ENCODE measurements around the gene SLC23A1. TPM values are rescaled to one million over a fixed set of nuclear protein-coding genes. Genes with fewer than 3 reads are reported as not detected.
"Not testable (repeated sequence)": the region's sequence is repeated elsewhere in the genome, so short reads cannot be mapped to it uniquely, and the experiment has no call there.

Gene SLC23A1
- total and polyA plus RNA-seq, 4 donors, result 3.1 TPM; not detected in 3

- Histone ChIP-seq H3K27me3 (ENCODE audit: control insufficient read depth in 1 of 2, insufficient read depth in 2 of 2, low read length in 1 of 2) (no peaks in the 10 kb centered on the region), H3K4me1 (ENCODE audit: control insufficient read depth in 1 of 2, insufficient read depth in 2 of 2, low read length in 2 of 2) (no peaks in the 10 kb centered on the region), H3K36me3 (ENCODE audit: control insufficient read depth in 1 of 2, insufficient read depth in 2 of 2, low read length in 1 of 2) (peaks cover 0 to 5% of the 10 kb centered on the region in 2 donors), H3K9me3 (ENCODE audit: control insufficient read depth, low read length) (no peaks in the 10 kb centered on the region), H3K4me3 (ENCODE audit: low read length in 2 of 2) (no peak overlapping the region), H3K27ac (ENCODE audit: low read depth in 1 of 2, low read length in 2 of 2) (no peak overlapping the region)
- DNase-seq (no peak), ATAC-seq (ENCODE audit: low FRiP score) (no peak)
- intact Hi-C loops (cut with DNase I), result no loop called here
- WGBS, 2 donors, result 67 to 73% methylated on average over 7 of the region's 7 CpGs
These were observed 11.3 kb downstream of the SLC23A1 start for GRCh38 chr5:139371482-139372435.

- Histone ChIP-seq H3K27me3 (ENCODE audit: control insufficient read depth in 1 of 2, insufficient read depth in 2 of 2, low read length in 1 of 2) (no peaks in the 10 kb centered on the region), H3K4me3 (ENCODE audit: low read length in 2 of 2) (no peak overlapping the region), H3K27ac (ENCODE audit: low read depth in 1 of 2, low read length in 2 of 2) (no peak overlapping the region), H3K36me3 (ENCODE audit: control insufficient read depth in 1 of 2, insufficient read depth in 2 of 2, low read length in 1 of 2) (peaks cover 4 to 5% of the 10 kb centered on the region in 2 donors), H3K9me3 (ENCODE audit: control insufficient read depth, low read length) (no peaks in the 10 kb centered on the region), H3K4me1 (ENCODE audit: control insufficient read depth in 1 of 2, insufficient read depth in 2 of 2, low read length in 2 of 2) (no peaks in the 10 kb centered on the region)
- DNase-seq (no peak), ATAC-seq (ENCODE audit: low FRiP score) (no peak)
- intact Hi-C loops (cut with DNase I), result no loop called here
- WGBS, 2 donors, result 80 to 84% methylated on average over 1 of the region's 1 CpG
These were observed 13.9 kb downstream of the SLC23A1 start for GRCh38 chr5:139369181-139369580.

DNA sequence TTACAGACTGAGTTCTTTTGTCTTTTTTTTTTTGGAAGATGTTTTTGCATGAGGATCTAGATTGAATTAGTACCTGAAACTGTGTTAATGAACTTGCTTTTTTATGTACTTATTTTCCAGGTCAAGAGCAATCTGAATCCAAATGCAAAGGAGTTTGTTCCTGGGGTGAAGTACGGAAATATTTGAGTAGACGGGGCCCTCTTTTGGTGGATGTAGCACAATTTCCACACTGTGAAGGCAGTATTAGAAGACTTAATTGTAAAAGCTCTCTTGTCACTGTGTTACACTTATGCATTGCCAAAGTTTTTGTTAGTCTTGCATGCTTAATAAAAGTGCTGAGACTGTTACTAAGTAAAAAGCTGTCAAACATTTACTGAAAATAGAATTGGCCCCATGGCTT, 14.5 kb downstream of the SLC23A1 start:
- H3K27ac ChIP-seq (ENCODE audit: low read depth in 1 of 2, low read length in 2 of 2), result no peak overlapping the region
- H3K9me3 ChIP-seq (ENCODE audit: control insufficient read depth, low read length), result no peaks in the 10 kb centered on the region
- ATAC-seq (ENCODE audit: low FRiP score) (no peak), DNase-seq (no peak)
- peaks cover 4 to 8% of the 10 kb centered on the region in 2 donors for H3K36me3 ChIP-seq (ENCODE audit: control insufficient read depth in 1 of 2, insufficient read depth in 2 of 2, low read length in 1 of 2)
- 61 to 62% methylated on average over 2 of the region's 2 CpGs for WGBS, 2 donors
- intact Hi-C loops (cut with DNase I), result no loop called here
- H3K27me3 ChIP-seq (ENCODE audit: control insufficient read depth in 1 of 2, insufficient read depth in 2 of 2, low read length in 1 of 2), result no peaks in the 10 kb centered on the region
- no peaks in the 10 kb centered on the region for H3K4me1 ChIP-seq (ENCODE audit: control insufficient read depth in 1 of 2, insufficient read depth in 2 of 2, low read length in 2 of 2)
- no peak overlapping the region for H3K4me3 ChIP-seq (ENCODE audit: low read length in 2 of 2)

DNA sequence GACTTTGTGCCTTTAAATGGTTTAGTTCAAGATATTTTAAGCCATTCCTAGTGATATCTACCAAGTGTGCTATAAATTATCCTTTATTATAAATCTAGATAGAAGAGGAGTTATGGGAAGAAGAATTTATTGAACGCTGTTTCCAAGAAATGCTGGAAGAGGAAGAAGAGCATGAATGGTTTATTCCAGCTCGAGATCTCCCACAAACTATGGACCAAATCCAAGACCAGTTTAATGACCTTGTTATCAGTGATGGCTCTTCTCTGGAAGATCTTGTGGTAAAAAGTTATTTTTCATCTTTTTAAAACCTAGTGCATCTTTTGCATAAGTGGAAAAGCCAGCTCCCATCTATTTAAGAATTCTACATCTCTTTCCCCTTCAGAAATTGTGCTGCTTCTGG, 18.6 kb downstream of the SLC23A1 start:
- Histone ChIP-seq H3K9me3 (ENCODE audit: control insufficient read depth, low read length) (no peaks in the 10 kb centered on the region), H3K4me3 (ENCODE audit: low read length in 2 of 2) (no peak overlapping the region), H3K36me3 (ENCODE audit: control insufficient read depth in 1 of 2, insufficient read depth in 2 of 2, low read length in 1 of 2) (peaks cover 4 to 5% of the 10 kb centered on the region in 2 donors), H3K27ac (ENCODE audit: low read depth in 1 of 2, low read length in 2 of 2) (no peak overlapping the region), H3K4me1 (ENCODE audit: control insufficient read depth in 1 of 2, insufficient read depth in 2 of 2, low read length in 2 of 2) (no peaks in the 10 kb centered on the region), H3K27me3 (ENCODE audit: control insufficient read depth in 1 of 2, insufficient read depth in 2 of 2, low read length in 1 of 2) (no peaks in the 10 kb centered on the region)
- no peak for ATAC-seq (ENCODE audit: low FRiP score)
- intact Hi-C loops (cut with DNase I), result no loop called here
- DNase-seq, result no peak
- WGBS, 2 donors, result 78 to 86% methylated on average over 2 of the region's 2 CpGs

DNA sequence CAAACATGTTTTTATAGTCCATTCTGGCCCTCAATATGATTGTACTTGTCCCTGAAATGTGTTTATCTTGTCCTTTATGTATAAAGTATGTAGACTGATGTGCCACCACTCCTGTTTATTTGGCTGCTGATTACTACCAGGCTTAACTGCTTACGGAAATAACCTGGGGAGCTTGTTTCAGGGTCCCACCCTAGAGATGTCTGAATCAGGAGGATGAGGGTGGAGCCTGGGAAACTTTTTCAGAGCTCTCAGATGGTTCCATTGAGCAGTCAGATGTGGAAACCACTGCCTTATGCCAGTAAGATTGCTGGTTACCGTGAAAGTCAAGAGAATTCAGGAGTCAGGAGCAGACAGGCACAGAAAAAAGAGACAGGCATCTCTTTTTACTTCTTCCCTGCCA, 19.2 kb downstream of the SLC23A1 start:
- H3K9me3 ChIP-seq (ENCODE audit: control insufficient read depth, low read length), result no peaks in the 10 kb centered on the region
- H3K27ac ChIP-seq (ENCODE audit: low read depth in 1 of 2, low read length in 2 of 2), result no peak overlapping the region
- H3K36me3 ChIP-seq (ENCODE audit: control insufficient read depth in 1 of 2, insufficient read depth in 2 of 2, low read length in 1 of 2), result peaks cover 4 to 5% of the 10 kb centered on the region in 2 donors
- H3K27me3 ChIP-seq (ENCODE audit: control insufficient read depth in 1 of 2, insufficient read depth in 2 of 2, low read length in 1 of 2), result no peaks in the 10 kb centered on the region
- no peaks in the 10 kb centered on the region for H3K4me1 ChIP-seq (ENCODE audit: control insufficient read depth in 1 of 2, insufficient read depth in 2 of 2, low read length in 2 of 2)
- DNase-seq, result no peak
- H3K4me3 ChIP-seq (ENCODE audit: low read length in 2 of 2), result no peak overlapping the region
- no peak for ATAC-seq (ENCODE audit: low FRiP score)
- intact Hi-C loops (cut with DNase I), result no loop called here
- 92 to 94% methylated on average over 2 of the region's 2 CpGs for WGBS, 2 donors

- Histone ChIP-seq H3K4me3 (ENCODE audit: low read length in 2 of 2) (no peak overlapping the region), H3K36me3 (ENCODE audit: control insufficient read depth in 1 of 2, insufficient read depth in 2 of 2, low read length in 1 of 2) (peaks cover 4 to 5% of the 10 kb centered on the region in 2 donors), H3K4me1 (ENCODE audit: control insufficient read depth in 1 of 2, insufficient read depth in 2 of 2, low read length in 2 of 2) (no peaks in the 10 kb centered on the region), H3K27me3 (ENCODE audit: control insufficient read depth in 1 of 2, insufficient read depth in 2 of 2, low read length in 1 of 2) (no peaks in the 10 kb centered on the region), H3K27ac (ENCODE audit: low read depth in 1 of 2, low read length in 2 of 2) (no peak overlapping the region), H3K9me3 (ENCODE audit: control insufficient read depth, low read length) (no peaks in the 10 kb centered on the region)
- ATAC-seq (ENCODE audit: low FRiP score) (no peak), DNase-seq (no peak)
- intact Hi-C loops (cut with DNase I), result no loop called here
- WGBS, 2 donors, result 74 to 78% methylated on average over 6 of the region's 6 CpGs
These were observed 21.2 kb downstream of the SLC23A1 start for GRCh38 chr5:139361835-139362429.

DNA sequence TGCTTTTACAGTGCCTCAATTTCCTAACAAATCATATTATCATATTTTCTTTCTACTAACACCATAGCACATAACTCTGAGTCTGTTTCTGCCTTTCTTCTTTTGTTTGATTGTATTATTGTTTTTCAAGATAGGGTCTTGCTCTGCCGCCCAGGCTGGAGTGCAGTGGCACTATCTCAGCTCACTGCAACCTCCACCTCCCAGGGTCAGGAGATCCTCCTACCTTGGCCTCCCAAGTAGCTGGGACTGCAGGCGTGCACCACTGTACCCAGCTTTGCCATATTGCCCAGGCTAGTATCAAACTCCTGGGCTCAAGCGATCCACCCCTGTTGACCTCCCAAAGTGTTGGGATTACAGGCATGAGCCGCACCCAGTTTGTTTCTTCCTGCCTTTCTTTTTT, 22.7 kb downstream of the SLC23A1 start:
- WGBS, 2 donors, result 93 to 95% methylated on average over 4 of the region's 4 CpGs

DNA sequence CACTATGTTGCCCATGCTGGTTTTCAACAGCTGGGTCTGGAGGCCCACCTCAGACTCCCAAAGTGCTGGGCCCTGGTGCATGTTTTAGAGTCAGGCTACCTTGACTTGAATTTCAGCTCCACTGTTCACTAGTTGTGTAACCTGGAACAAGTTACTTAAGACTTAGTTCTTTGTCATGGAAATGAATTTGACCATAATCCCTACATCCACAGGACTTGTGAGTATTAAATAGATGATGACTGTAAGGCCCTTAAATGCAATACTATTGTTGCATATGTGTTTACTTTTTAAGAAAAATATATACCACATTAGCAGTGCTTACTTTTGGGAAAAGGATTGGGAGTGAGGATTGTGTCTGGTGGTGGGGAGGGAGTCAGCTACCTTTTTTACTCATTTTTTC, 25.0 kb downstream of the SLC23A1 start:
- no peaks in the 10 kb centered on the region for H3K27me3 ChIP-seq (ENCODE audit: control insufficient read depth in 1 of 2, insufficient read depth in 2 of 2, low read length in 1 of 2)
- intact Hi-C loops (cut with DNase I), result no loop called here
- no peak overlapping the region for H3K4me3 ChIP-seq (ENCODE audit: low read length in 2 of 2)
- H3K9me3 ChIP-seq (ENCODE audit: control insufficient read depth, low read length), result no peaks in the 10 kb centered on the region
- no peak overlapping the region for H3K27ac ChIP-seq (ENCODE audit: low read depth in 1 of 2, low read length in 2 of 2)
- ATAC-seq (ENCODE audit: low FRiP score) (no peak), DNase-seq (no peak)
- no peaks in the 10 kb centered on the region for H3K4me1 ChIP-seq (ENCODE audit: control insufficient read depth in 1 of 2, insufficient read depth in 2 of 2, low read length in 2 of 2)
- no peaks in the 10 kb centered on the region for H3K36me3 ChIP-seq (ENCODE audit: control insufficient read depth in 1 of 2, insufficient read depth in 2 of 2, low read length in 1 of 2)

More for the DNA sequence above, 22.7 kb downstream of the SLC23A1 start:
- Histone ChIP-seq H3K36me3 (ENCODE audit: control insufficient read depth in 1 of 2, insufficient read depth in 2 of 2, low read length in 1 of 2) (peaks cover 0 to 3% of the 10 kb centered on the region in 2 donors), H3K27me3 (ENCODE audit: control insufficient read depth in 1 of 2, insufficient read depth in 2 of 2, low read length in 1 of 2) (no peaks in the 10 kb centered on the region), H3K4me3 (ENCODE audit: low read length in 2 of 2) (no peak overlapping the region), H3K4me1 (ENCODE audit: control insufficient read depth in 1 of 2, insufficient read depth in 2 of 2, low read length in 2 of 2) (no peaks in the 10 kb centered on the region), H3K27ac (ENCODE audit: low read depth in 1 of 2, low read length in 2 of 2) (no peak overlapping the region), H3K9me3 (ENCODE audit: control insufficient read depth, low read length) (no peaks in the 10 kb centered on the region)
- DNase-seq, result no peak
- intact Hi-C loops (cut with DNase I), result no loop called here
- no peak for ATAC-seq (ENCODE audit: low FRiP score)

- ATAC-seq (ENCODE audit: low FRiP score); H3K4me1 ChIP-seq (ENCODE audit: control insufficient read depth in 1 of 2, insufficient read depth in 2 of 2, low read length in 2 of 2): not testable (repeated sequence)
- 90 to 91% methylated on average over 8 of the region's 8 CpGs for WGBS, 2 donors
These were observed 27.2 kb downstream of the SLC23A1 start for GRCh38 chr5:139355900-139356299.

More at GRCh38 chr5:139355900-139356299, 27.2 kb downstream of the SLC23A1 start:
- H3K27me3 ChIP-seq (ENCODE audit: control insufficient read depth in 1 of 2, insufficient read depth in 2 of 2, low read length in 1 of 2); H3K27ac ChIP-seq (ENCODE audit: low read depth in 1 of 2, low read length in 2 of 2); DNase-seq; H3K36me3 ChIP-seq (ENCODE audit: control insufficient read depth in 1 of 2, insufficient read depth in 2 of 2, low read length in 1 of 2); H3K9me3 ChIP-seq (ENCODE audit: control insufficient read depth, low read length); intact Hi-C loops (cut with DNase I); H3K4me3 ChIP-seq (ENCODE audit: low read length in 2 of 2): not testable (repeated sequence)
